Left kidney (tissue), 2 donors: ENCODE data around the gene SPOCK2. TPM values are rescaled to one million over a fixed set of nuclear protein-coding genes. Genes with fewer than 3 reads are reported as not detected.

ENCODE experiments used
- DNase-seq: peaks from one replicate; pipeline ENCODE4 v3.0.0-alpha.2; 2013
- polyA plus RNA-seq: library from polyadenylated mRNA; unstranded; fragments of 120-200 nt; gene quantifications from one replicate; pipeline ENCODE4 v1.2.1, GENCODE V29; 2013; ENCODE audit not compliant: insufficient read length

SPOCK2 gene
- polyA plus RNA-seq, 1 donor: 129 TPM

GRCh38 chr10:72058347-72058898, 29.9 kb downstream of the SPOCK2 start:
- no peak for DNase-seq

DNA sequence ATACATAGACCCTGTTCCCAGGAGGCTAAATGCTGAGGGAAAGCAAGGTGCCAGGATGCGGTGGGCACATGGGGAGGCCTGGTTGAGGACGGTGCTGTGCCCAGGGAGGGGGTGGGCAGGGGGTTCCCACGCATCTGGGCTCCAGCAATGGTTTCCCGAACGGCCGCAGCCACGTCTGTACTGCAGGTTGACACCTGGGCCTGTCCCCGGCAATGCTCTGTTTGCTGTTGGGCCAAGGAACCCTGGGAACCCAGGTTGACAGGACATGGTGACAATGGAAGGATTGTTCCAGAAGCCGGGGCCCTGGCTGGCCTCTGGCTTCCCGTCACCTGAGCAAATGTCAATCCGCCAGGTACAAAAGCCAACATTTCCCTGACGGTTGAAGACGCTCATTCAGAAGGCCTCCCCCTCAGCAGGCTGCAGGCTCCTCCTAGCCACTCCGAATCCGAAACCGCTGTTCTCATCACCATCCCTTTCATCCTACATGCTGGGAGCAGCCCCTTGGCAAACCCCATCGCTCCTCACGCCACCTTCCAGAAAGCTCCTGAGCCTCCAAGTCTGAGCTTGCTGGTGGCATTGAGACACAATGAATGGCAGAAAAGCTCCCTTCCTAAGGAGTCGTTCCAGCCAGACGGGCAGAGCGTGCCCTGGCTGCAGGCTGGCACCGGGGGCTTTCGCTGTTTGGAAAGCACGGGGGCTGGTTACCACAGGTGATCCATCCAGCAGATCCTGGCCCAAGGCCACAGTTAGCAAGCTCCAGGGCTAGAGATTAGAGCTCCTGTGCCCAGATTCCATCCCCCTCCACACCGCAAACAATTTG, 31.2 kb downstream of the SPOCK2 start:
- no peak for DNase-seq

DNA sequence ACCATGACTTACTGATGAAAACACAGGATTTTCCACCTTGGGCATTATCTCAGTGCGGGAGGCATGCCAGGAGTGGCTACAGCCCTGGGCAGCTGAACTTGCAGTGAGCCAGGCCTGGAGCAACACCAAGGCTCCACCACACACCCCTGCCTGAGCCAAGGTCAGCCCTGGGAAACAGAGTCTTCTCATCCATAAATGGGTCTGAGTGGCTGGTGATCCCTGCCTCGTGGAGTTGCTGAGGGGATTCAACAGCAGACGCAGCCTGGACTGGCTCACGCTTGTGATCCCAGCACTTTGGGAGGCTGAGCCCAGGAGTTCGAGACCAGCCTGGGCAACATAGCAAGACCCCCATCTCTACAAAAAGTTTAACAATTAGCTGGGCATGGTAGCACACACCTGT, 32.2 kb downstream of the SPOCK2 start:
- no peak for DNase-seq

GRCh38 chr10:72053690-72054089, 34.7 kb downstream of the SPOCK2 start:
- no peak for DNase-seq

DNA sequence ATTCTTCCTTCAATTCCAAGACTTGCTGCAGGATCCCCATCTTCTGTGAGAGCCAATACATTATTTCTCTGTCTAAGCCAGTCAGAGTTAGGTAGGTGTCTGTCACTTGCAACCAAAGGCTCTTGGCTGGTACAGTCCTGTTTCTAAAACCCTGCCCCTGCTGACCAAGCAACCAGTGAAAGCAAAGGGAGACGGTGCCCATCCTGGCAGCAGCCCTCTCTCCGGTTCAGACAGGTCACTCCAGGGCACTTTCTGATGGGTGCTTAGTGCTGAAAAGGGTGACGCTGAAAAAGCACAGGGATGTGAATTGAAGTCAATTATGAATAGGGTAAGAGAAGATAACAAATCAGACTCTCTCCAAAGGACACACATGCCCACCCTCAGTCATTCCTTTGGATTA, 37.5 kb downstream of the SPOCK2 start:
- no peak for DNase-seq

DNA sequence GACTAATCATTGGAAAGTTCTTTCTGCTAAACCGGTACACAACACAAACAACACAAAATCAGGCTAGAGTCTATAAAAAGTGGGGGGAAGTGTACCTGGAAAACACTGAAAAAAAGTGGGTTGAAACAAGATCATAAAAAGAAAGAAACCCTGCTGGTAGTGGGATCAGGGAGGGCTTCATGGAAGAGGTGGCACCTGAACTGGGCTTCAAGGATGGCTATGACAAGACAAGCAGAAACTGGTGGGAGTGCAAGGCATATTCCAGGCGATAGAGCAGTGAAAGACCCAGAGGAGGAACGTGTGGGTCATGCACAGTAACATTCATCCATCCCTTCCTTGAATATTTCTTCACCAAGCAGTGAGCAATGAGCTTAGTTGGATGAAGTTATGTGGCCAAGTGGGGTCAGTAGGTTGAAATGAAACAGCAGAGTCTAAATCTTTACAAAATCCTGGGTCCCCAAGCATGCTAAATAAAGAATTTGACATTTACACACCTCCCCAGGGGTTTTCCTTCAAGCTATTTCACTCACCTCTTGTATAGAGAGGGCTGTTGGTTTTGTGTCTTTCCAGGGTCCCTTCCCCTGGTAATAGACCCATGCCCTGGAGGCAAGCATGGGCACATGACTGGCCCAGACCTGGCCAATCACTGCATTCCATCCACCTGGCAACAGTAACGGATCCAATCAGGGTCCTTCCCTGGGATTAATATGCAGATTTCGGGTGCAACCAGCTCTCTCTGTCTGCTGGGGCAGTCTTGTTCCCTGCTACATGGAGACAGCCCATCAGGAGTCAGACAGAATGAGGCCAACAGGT, 38.2 kb downstream of the SPOCK2 start:
- no peak for DNase-seq

DNA sequence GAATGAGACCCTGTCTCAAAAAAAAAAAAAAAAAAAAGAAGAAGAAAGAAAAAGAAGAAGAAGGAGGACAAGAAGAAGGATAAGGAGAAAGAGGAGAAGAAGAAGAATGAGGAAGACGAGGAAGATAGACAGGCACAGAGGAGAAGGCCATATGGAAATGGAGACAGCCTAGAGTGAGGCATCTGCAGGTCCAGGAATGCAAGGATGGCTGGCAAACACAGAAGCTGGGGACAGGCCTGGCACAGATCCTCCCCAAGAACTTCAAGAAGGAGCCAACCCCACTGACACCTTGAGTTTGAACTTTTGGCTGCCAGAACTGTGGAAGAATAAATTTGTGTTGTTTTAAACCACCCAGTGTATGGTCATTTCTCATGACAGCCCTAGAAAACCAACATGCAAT, 38.9 kb downstream of the SPOCK2 start:
- no peak for DNase-seq

DNA sequence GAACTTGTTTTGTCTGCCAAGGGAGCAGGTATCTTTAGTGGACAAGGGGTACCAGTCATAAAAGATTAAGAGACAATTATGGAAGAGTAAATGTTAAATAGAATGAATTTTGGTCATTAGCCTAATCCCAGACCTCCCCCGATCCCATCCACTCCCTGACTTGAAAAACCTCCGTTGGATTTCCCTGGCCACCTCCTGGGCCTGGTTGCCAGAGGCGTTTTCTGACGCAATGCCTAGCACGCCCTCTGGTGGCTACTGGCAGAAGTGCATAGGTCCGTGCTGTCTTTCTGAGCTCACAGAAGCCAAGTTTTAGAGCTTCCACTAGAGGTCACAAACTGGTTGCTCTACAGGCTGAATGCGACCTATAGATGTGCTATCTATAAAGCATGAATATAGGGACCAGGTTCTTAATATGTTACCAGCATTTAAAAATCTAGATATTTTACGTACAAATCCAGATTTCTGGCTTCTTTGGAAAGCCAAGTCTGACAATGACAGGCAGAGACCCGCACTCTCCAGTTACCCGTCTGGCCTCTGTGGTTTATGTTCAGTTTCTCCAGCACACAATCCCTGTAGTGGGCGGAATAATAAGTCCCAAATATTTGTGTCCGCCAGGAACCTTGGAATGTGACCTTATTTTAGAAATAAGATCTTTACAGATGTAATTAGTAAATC, 39.8 kb downstream of the SPOCK2 start:
- DNase-seq: peak; percentile 95

DNA sequence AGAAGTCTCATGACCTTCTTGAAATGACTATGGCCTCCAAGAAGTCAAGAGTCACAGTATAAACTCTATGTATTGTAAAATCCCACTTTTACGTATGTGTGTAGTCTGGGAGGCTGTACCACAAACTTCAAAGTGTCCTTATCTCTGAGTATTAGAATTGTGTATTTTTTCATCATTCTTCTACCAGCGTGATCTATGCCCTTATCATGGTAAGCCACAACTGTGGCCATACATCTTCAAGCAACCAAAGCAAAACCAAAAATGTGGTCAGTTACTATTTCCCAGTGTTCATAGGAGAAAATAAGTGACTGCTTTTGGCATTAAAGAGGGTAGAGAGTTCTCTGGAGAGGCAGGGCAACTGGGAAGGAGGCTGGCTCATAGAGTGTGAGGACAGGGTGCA, 42.8 kb downstream of the SPOCK2 start:
- DNase-seq: no peak

DNA sequence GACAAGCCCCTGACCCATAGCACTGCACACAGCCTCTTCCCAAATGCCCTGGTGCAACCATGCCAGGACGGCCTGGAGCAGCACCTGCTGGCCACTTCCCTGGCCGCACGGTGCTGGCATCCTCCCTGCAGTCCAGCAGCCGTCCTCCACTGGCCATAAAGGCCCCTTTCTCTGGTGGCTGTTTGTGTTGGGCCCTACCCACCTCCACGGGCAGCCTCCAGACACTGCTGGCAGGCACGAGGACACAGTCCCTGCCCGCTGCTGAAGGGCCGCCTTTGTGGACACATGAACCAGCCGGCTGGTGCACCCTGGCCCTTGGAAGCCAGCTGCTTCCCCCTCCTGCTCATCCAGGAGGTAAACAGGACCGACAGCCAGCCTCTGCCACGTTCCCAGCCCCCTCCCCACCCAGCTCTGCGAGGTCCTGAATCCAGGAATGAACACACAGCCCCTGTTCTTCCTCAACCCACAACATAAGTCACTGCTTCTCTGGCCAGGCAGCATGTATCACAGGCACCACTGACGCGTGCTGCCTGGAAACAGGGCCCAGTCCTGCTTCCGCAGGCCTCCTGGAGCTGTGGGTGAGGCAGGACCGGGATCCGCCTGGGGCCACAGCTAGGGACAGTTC, 43.8 kb downstream of the SPOCK2 start:
- DNase-seq: no peak

- no peak for DNase-seq
These were observed 45.1 kb downstream of the SPOCK2 start for GRCh38 chr10:72043016-72043834.

GRCh38 chr10:72041491-72041890, 46.9 kb downstream of the SPOCK2 start:
- DNase-seq: no peak

GRCh38 chr10:72039377-72039776, 49.0 kb downstream of the SPOCK2 start:
- DNase-seq: no peak

GRCh38 chr10:72038458-72039001, 49.8 kb downstream of the SPOCK2 start:
- no peak for DNase-seq

- no peak for DNase-seq
These were observed 50.5 kb downstream of the SPOCK2 start for GRCh38 chr10:72037811-72038210.

DNA sequence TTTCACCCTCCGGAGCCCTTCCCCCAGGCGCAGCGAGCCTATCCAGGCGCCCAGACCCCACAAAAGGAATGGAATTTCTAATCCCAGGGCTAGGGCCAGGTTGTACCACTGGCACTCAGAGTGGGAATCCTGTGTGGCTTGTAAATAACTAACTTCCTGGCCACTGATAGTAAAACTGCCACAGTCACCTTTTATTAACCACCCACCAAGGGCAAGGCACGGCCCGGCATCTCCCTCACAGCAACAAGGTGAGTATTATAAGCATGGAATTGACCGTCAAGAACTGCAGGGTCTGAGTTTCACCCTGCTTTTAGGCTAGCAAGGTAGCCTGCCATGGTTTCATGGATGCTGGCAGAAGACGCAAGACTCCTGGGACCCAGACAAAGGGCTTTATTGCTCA, 51.1 kb downstream of the SPOCK2 start:
- no peak for DNase-seq

- DNase-seq: no peak
These were observed 53.0 kb downstream of the SPOCK2 start for GRCh38 chr10:72035252-72035887.

GRCh38 chr10:72034761-72035160, 53.6 kb downstream of the SPOCK2 start:
- DNase-seq: no peak

- no peak for DNase-seq
These were observed 54.3 kb downstream of the SPOCK2 start for GRCh38 chr10:72034040-72034499.
